ENCODE results near the gene PHF20. TPM values are rescaled to one million over a fixed set of nuclear protein-coding genes. Genes with fewer than 3 reads are reported as not detected.

The PHF20 gene
- total RNA-seq, 4 donors from 2014 or later: 16.1 to 92.4 (median 29.3) TPM

GRCh38 chr20:35729283-35729807, 42.5 kb upstream of the PHF20 start:
- DNase-seq: no peak
- no peak overlapping the region for H3K4me3 ChIP-seq
- no peaks in the 10 kb centered on the region for H3K27me3 ChIP-seq
- no peaks in the 10 kb centered on the region for H3K9me3 ChIP-seq
- H3K27ac ChIP-seq: no peak overlapping the region
- H3K4me1 ChIP-seq: peaks cover 0 to 40% (median 0%) of the 10 kb centered on the region in 4 donors
- H3K36me3 ChIP-seq: peaks cover 0 to 100% (median 17%) of the 10 kb centered on the region in 3 donors
- no peak for TF ChIP-seq POLR2A (IDR thresholded peaks at IDR 0.05)
- TF ChIP-seq CTCF (IDR thresholded peaks at IDR 0.05): no peak

- Histone ChIP-seq H3K9me3 (no peaks in the 10 kb centered on the region), H3K36me3 (peaks cover 0 to 100% (median 17%) of the 10 kb centered on the region in 3 donors)
Observed at GRCh38 chr20:35729836-35730582, 41.8 kb upstream of the PHF20 start.

GRCh38 chr20:35730583-35731468, 41.0 kb upstream of the PHF20 start:
- H3K4me1 ChIP-seq: peaks cover 0 to 52% (median 2%) of the 10 kb centered on the region in 4 donors
- no peak overlapping the region for H3K27ac ChIP-seq
- H3K9me3 ChIP-seq: no peaks in the 10 kb centered on the region
- no peaks in the 10 kb centered on the region for H3K27me3 ChIP-seq
- H3K4me3 ChIP-seq: no peak overlapping the region
- peaks cover 0 to 97% (median 16%) of the 10 kb centered on the region in 3 donors for H3K36me3 ChIP-seq
- TF ChIP-seq CTCF (IDR thresholded peaks at IDR 0.05) (no peak), POLR2A (IDR thresholded peaks at IDR 0.05) (no peak)
- no peak for DNase-seq

More at GRCh38 chr20:35729836-35730582, 41.8 kb upstream of the PHF20 start:
- H3K4me1 ChIP-seq: peaks cover 0 to 47% (median under 1%) of the 10 kb centered on the region in 4 donors
- DNase-seq: no peak
- TF ChIP-seq POLR2A (IDR thresholded peaks at IDR 0.05): no peak
- no peak for TF ChIP-seq CTCF (IDR thresholded peaks at IDR 0.05)
- H3K27me3 ChIP-seq: no peaks in the 10 kb centered on the region
- no peak overlapping the region for H3K27ac ChIP-seq
- H3K4me3 ChIP-seq: no peak overlapping the region

GRCh38 chr20:35731469-35731788, 40.4 kb upstream of the PHF20 start:
- Histone ChIP-seq H3K36me3 (peaks cover 2 to 97% (median 12%) of the 10 kb centered on the region in 3 donors), H3K4me1 (peaks cover 0 to 58% (median 2%) of the 10 kb centered on the region in 4 donors), H3K27me3 (no peaks in the 10 kb centered on the region), H3K4me3 (no peak overlapping the region), H3K27ac (no peak overlapping the region), H3K9me3 (no peaks in the 10 kb centered on the region)
- no peak for TF ChIP-seq POLR2A (IDR thresholded peaks at IDR 0.05)
- no peak for TF ChIP-seq CTCF (IDR thresholded peaks at IDR 0.05)
- no peak for DNase-seq

- no peak for DNase-seq
- H3K4me1 ChIP-seq: peaks cover 0 to 64% (median 2%) of the 10 kb centered on the region in 4 donors
- H3K36me3 ChIP-seq: peaks cover 4 to 97% (median 8%) of the 10 kb centered on the region in 3 donors
- H3K9me3 ChIP-seq: no peaks in the 10 kb centered on the region
- no peak overlapping the region for H3K27ac ChIP-seq
- no peaks in the 10 kb centered on the region for H3K27me3 ChIP-seq
- no peak overlapping the region for H3K4me3 ChIP-seq
- TF ChIP-seq POLR2A (IDR thresholded peaks at IDR 0.05) (no peak), CTCF (IDR thresholded peaks at IDR 0.05) (no peak)
Observed at GRCh38 chr20:35731862-35732643, 39.8 kb upstream of the PHF20 start.
